GM18498 (cell line): ENCODE measurements around the gene TAF15.

Experiments used
- ATAC-seq: cut with Tn5 transposase; IDR thresholded peaks from one replicate; pipeline ENCODE4 v1.9.1; 2021; ENCODE audit warnings: mild to moderate bottlenecking, moderate library complexity; ENCODE audit not compliant: unreplicated experiment

TAF15 gene

DNA sequence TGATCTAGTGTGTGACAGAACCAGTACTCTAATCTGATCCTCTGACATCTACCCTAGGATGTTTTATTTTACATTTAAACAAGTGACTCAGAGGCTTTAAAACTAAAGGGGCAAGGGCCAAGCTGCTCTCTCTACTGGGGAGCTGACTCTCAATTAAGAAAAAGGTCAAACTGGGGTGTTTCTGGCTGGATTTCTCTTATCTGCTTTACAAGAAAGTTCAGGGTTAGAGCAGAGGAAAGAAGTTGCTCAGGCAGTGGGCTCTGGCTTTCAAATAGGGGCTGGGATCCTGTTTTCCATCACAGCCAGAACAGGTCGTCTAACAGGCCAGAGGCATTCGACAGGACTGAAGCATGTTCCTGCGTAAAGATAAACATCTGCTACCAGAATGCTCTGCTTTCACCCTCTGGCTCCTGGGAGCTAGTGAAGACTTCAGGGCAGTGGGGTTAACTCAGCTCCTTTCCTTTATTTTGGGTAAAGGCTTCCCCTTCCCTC, 22.3 kb upstream of the TAF15 start:
- ATAC-seq = no peak

DNA sequence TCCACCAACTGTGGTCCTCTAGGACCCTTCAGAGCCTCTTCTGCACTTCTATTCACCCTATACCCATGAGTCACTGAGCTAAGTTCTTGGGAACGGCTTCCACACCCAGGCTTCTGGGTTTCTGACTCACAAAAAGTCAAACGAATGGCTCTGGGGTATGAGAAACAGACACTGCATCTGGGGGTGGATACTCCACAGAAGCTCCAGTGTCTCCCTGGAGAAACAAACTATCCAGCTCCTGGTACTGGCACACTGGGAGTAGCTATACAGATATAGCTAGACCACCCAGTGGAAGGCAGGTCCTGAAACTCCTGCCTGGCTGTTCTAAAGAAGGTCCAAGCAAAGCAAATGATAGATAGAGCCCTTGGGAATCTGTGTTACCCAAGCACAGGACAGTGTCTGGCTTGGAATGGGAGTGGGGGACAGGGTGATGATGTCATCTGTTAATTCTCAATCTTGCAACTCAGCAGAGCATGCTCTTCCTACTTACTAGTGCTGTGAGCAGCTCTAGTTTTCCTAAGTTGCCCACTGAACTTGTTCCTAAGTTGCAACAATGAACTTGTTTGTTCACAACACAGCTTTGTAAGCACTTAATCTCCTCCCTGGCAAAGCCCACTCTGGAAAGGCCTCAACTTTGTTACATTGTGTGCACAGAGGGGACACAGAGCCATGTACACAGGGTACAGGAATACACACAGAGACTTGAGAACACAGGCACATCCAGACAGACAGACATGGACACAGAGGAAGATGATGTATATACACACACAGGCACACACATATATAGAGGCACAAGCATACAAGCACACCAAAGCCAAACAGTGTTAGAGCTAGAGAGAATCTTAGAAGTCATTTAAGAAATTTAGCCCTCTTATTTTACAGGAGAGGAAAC, 20.6 kb upstream of the TAF15 start:
- no peak for ATAC-seq

DNA sequence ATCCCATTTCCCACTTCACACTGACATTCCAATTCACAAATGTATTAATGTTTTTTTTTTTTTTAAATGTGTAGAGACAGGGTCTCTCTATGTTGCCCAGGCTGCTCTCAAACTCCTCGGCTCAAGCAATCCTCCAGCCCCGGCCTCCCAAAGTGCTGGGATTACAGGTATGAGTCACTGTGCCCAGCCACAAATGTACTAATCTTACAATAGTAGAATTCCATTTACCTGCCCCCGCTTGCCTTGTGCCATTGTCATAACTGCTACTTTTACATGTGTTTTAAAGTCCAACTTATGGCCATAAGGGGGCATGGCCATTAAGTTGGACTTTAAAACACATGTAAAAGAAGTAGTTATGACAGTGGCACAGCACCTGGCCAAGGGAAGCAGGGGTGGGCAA, 18.4 kb upstream of the TAF15 start:
- ATAC-seq = no peak

DNA sequence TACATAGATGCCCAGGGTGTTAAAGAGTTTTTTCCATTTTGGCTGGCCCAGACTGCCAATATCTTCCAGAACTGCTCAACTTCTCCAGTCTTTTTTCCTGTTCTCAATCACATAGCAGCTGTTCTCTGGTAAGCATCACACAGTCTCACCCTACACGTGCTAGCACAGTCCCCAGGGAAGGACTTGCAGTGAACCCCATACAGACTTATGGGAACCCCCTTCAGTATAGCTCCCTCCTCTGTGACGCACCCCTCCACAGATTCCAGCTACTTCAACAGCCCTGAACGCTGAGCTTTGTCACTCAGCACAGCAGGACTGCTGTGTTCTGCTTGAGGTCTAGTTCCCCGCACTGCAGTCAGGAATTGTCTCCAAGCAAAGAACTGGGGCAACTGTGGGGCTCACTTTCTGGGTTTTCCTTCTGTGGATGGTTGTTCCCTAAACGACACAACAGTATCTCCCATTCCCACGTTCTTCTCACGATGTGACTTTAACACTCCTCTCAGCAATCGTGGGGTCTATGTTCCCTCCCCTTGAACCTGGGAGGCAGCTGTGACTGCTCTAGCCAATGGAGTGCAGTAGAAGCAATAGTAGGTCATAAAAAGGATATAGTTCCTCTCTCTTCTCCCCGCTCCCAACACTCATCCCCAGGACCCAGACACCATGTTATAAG, 17.5 kb upstream of the TAF15 start:
- no peak for ATAC-seq

DNA sequence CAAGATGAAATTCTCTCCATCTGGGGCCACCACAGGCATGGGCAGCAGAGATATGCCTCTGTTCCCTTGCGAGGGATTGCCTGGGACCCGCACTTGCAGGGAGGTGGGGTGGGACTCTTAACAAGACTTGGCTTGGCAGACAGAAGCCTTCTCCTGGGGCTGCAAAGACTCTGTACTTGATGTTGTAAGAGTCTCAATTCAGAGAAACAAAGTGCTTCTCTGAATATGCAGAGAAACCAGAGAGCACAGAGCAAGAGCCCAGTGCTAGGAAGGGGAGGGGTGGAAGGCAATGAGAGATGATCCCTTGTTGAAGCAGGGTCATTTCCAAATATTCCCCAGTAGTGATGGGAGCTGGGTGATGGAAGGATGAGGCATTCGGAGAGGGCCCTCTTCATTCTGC, 16.0 kb upstream of the TAF15 start:
- ATAC-seq = no peak

DNA sequence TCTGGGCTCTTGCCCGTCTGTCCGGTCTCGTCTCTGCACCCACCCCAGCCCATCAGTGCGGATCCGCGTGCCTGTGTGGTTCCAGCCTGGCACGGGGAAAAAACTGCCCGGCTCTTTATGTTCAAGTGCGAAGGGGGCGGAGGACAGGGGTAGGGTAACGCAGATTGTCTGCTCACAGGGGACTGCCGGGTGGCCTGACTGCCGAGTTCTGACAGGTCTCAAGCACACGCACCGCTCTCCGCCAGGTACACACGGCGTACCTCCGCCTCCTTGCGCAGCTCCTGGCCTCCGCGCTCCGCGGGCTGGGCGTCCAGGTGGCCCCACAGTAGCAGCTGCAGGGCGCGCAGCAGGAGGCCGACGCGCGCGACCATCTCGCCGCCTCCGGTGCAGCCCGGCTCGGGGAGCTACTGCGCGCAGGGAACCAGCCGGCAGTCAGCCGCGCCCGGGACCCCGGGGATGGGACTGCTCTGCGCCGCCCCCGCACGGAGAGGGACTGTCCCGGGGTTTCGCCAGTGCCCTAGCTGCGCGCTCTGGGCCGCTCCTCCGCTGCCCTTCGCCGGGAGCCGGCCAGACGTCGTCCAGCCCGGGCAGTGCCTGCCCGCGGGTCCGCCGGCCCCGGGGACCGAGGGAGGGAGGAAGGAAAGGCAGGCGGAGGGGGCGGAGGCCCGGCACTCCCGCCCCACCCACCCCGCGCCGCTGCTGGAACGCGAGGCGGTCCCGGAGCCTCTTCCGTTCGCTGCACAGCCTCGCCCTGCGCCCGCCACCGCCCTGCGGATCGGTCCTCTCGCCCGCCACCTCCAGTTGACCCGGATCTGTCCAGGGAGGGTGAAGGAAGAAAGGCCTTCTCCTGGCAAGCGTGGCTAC, 14.0 kb upstream of the TAF15 start, which contains the start of gene MMP28:
TSS of gene MMP28 (minus strand) at position 635 of the 864 bp plus-strand sequence. CDS start at position 371, 264 bp downstream.
- ATAC-seq = no peak

DNA sequence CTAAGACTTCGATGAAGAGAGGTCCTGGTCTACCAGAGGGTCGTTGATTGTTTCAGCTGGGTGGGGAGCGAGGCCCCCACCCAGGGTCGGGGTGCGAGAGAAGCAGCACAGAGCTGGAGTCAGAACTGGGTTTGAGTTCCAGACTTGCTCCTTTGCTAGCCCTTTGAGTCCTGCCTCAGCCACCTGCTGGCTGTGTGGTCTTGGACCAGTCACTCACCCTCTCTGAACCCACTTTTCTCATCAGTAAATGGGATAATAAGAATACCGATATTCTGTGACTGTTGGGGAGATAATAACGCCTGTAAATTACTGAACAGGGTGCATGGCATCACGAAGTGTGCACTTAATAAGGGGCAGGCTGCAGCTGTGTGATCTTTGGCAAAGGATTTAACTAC, 13.4 kb upstream of the TAF15 start:
- ATAC-seq = no peak

DNA sequence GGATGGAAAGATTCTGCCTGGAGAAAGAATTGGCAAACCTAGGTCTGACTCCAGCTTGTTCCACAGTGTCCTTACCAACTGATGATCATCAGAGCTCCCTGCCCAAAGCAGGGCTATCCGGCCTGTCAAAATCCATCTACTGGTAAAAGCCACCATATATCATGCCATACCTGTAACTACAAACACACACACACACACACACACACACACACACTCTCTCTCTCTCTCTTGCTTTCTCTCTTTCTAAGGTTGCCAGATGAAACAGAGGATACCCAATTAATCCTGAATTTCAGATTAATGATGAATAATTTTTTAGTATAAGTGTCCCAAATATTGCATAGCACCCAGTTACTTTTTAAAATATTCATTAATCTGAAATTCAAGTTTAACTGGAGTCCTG, 12.3 kb upstream of the TAF15 start:
- ATAC-seq = no peak

DNA sequence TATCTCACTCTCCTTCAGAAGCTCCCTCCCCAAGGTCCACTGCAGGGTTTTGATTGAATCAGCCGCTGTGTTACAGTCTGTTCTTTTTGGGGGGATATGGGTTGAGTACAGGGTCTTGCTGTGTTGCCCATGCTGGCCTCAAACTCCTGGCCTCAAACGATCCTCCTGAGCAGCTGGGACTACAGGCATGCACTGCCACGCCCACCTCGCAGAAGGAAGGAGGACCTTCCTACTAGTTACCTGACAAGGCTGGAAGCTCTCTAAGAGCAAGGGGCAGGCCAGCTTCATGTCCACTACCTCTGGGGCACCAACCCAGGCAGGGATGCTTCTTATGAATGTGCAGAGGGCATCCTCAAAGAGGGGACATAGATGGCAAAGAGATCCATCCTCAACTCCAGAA, 11.9 kb upstream of the TAF15 start:
- ATAC-seq = no peak

DNA sequence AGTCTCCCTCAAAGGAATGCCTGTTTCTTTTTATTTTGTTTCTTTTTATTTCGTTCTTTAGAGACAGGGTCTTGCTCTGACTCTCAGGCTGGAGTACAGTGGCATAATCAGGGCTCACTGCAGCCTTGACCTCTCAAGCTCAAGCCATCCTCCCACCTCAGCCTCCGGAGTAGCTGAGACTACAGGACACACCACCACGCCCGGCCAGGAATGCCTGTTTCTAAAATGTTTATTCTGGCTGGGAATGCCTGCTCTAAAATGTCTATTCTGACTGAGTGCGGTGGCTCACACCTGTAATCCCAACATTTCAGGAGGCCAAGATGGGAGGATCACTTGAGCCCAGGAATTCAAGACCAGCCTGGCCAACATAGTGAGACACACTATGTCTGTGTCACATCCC, 11.4 kb upstream of the TAF15 start:
- no peak for ATAC-seq

DNA sequence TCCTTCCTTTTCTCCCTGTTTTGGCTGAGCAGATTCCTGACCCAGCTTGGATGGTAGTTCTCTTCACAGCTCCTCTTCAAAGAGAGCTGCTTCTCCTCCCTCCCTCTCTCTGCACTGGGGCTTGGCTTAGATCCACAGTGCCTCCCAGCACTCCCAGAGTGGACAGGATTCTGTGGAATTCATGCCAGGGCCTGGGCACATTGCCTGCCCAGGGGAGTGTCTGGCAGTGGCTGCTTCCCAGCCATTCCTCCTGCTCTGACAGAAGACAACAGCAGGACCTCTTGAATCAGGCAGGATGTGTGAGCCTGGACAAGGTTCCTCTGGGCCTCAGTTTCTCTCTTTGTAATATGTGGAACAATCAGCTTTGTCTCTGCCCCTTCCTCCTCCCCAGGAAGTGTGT, 9.3 kb upstream of the TAF15 start:
- no peak for ATAC-seq

DNA sequence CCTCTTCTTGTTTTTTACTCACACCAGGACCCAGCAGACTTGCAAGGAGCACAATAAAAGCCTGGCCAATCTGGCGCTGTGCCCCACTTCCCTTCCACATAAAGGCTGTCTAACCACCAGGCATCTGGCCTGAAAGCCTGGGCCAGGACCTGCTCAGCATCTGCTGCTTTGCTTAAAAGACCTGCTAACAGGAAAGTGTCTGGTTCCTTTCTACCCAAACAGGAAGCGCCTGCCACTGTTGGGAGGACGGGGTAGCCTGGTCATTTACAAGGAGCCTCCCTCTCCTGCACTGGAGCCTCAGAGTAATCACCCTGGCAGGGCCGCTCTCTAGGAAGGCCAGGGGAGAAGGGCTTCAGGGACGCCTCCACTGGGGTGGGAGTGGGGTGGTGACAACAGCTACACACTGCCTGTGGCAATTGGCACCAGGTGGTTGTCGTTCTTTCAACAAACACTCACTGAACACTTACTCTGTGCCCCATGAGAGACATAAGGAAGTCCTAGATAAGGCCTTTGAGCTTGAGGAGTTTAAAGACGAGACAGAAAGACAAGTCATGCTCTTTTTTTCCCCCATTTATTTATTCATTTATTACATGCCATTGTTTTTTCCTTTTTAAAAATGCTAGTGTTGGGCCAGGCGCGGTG, 7.6 kb upstream of the TAF15 start:
- ATAC-seq = no peak

DNA sequence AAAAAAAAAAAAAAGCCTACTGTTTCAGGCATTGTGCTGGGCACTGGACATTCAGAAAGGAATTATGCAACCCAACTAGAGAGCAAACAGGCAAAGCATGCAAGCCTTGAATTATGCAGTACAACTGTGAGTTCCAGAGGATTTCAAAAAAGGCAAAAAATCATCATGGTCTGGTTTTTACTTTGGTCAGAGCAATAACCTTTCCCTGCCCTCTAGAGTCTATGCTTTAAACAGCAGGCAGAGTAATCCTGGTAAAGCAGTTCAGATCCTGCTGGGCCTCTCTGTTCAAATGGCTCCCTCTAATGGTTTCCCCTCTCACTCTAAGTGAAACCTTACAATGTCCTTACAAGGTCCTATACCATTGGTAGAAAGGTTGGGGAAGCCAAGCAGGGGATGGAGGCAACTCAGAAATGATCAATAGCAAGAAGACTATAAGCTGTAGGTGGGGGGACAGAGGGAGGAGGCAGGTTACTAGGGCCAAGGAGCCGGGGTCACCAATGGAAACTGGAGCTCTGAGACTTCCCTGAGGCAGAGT, 4.6 kb upstream of the TAF15 start:
- ATAC-seq = no peak

DNA sequence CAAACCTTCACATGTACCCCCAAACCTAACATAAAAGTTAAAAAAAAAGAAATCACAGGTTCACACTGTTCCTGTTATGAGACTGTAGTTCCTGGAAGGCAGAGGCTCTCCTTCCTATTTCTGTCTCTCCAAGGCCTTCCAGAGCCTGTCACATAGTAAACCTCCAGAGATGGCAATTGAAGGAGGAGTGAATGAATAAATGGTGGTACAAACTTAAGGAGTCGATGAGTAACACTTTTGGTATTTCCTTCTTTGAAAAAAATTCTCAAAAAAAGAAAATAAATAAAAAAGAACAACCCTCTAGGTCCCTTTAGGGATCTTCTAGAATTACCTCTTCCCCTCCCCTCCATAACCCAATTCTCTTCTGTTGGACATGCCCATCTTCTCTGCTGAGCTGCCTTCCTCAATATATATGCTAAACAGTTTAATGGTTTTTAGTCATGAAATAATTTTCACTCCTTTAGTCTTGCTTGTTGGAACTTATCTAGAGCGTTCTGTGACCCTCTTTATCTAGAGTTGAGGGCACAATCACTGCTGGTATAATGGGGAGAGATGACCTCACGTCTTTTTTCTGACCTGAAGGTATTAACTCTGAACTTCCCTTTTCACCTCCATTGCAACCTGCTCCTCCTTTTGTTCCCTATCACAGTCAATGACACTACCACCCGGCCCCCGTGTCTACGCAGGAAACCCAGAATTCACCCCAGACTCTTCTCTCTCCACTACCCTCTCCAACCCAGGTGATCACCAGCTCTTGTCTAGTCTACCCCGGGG, 1.7 kb upstream of the TAF15 start:
- no peak for ATAC-seq

DNA sequence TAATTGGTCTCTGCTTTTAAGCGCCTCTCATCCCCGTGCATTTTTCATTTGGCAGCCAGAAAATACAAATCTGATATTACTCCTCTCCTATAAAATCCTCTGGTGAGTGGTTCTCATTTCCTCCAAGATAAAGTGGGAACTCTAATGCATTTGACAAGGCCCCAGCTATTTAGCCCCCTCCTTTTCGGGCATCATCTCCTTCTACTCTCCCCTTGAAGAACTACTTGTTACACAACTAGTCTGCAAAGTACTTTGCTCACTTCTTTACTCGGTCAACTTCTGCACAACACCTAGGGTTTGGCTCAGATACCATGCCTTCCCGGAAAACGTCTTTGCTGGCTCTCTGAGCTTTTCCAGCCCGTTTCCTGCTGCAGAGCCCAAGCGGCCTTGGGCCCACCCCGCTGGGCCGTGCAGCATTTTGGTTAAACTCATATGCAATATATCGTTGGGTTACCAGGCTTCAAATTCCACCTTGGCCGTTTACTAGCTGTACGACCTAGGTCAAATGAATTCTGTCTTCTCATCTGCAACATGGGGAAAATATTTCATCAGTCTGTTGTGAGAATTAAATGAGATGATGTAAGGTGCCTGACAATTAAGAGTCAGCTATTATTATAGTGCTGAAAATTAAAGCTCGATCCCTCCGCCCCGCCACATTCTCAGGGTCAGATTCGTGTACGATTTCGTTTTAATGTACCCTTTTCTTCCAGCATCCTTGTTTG, 883 bp upstream of the TAF15 start:
- no peak for ATAC-seq

DNA sequence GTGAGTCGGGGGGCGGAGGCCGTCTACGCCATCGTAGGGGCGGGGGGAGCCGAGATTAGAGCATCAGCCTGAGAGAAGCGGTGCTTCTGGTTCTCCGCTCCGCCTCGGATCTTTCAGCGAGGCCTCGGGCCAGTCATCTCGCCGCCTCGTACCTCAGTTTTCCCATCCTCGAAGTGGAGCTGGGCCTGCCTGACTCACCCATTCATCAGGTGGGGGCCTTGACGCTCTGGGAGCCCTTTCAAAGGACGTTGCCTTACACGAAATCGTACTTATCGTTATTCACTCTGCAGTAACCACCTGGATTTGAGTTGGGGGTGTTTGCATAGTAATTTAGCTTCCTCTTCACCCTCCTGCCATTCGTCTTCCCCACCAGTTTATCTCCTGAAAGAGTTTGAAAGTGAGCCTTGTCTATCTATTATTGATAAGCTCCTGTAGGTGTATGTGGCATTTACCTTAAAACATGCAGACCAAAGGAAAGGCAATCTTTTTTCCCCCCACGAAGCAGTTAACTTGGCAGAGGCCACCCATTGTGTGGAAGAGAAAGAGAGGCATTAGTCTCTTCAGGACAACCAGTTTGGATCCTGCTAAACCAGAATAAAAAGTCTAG, 674 bp downstream of the TAF15 start:
- no peak for ATAC-seq

DNA sequence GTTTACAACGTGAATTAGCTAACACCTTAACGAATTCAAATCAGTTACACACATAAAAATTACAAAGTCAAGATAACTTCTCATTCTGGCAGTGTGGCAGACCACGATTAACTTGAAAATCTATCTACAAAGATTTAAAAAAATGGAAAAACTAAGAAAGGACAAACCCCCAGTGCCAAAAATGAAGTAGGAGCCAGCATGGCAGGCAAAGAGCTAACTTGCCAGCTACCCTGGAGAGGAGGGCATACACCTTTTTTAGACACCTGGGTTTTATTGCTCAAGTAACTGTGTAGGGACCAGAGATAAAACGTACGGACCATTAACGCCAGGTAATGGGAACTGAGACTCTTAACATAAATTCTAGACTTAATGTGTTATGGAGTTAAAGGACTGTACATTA, 2.5 kb downstream of the TAF15 start:
- no peak for ATAC-seq

DNA sequence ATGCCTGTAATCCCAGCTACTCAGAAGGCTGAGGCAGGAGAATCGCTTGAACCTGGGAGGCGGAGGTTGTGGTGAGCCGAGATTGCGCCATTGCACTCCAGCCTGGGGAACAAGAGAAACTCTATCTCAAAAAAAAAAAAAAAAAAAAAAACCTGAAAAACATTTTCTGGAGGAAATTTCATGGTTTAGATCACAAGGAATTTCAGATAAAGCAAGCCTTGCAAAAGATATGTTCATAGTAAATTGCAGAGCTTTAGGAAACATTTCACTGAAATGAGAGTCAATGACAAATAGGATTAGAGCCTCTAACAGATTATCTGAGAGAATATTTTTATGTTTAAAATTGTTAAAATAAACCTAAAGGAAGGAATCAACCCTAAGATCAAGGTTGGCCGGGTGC, 3.2 kb downstream of the TAF15 start:
- ATAC-seq = no peak

DNA sequence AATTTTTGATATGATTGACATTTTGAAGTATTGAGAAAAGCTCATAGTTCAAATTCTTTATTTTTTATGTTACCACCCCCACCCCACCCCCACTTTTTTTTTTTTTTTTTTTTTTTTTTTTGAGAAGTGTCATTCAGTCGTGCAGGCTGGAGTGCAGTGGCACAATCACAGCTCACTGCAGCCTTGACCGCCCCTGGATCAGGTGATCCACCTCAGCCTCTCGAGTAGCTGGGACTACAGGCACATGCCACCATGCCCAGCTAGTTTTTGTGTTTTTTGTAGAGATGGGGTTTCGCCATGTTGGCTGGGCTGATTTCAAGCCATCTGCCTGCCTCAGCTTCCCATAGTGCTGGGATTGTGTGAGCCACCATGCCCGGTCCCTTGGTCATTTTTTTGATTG, 7.4 kb downstream of the TAF15 start:
- ATAC-seq = no peak
